NCI-H1694 (cell line): ENCODE results near the gene TMEM30B.
"Not testable (repeated sequence)": the region's sequence is repeated elsewhere in the genome, so short reads cannot be mapped to it uniquely, and the experiment has no call there.

Experiments used
- DNase-seq: peaks from one replicate; lab custom pipeline; 2025; lab: John Stamatoyannopoulos, UW

TMEM30B gene

GRCh38 chr14:61266436-61266835 is 14.7 kb downstream of the TMEM30B start:
- DNase-seq: no peak

GRCh38 chr14:61264651-61265050 is 16.5 kb downstream of the TMEM30B start:
- DNase-seq: no peak

- no peak for DNase-seq
These were observed 17.0 kb downstream of the TMEM30B start for GRCh38 chr14:61264010-61264571.

- DNase-seq: no peak
These were observed 19.1 kb downstream of the TMEM30B start for GRCh38 chr14:61262082-61262481.

DNA sequence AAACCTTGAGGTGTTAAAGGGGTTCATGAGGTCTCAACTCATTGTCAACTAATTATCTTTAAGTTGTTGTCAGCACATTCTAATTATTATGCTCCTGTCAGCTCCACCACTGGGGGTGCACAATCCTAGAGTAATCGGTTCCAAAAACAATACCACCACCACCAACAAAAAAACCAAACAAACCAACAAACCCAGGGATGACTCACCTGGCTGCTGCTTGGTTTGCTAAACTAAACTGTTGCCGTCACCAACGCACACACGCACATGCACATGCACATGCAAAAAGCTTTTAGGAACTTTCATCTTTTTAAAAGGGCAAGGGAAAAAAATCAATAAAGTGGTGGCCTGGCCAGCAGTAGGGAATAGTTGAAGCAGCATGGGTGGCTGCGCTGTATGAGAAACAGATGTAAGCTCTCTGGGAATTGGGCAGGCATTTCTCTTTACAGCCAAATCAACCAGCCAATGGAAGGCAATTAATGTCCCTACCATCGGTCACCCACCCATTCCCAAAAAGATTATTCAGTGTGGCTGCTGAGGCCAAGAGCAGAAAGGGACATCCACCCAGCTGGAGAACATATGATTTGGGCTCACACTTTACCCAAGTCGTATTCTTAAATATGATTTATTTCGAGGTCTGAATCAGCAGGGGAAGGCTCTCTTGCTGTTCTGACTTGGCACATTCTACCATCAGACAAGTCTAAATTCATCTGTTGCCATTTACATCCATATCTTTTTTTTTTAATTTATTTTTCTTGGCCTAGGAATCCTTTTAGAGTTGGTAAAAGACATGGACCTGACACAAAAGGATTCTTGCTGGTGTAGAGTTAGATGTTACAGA is 20.0 kb downstream of the TMEM30B start:
- no peak for DNase-seq

DNA sequence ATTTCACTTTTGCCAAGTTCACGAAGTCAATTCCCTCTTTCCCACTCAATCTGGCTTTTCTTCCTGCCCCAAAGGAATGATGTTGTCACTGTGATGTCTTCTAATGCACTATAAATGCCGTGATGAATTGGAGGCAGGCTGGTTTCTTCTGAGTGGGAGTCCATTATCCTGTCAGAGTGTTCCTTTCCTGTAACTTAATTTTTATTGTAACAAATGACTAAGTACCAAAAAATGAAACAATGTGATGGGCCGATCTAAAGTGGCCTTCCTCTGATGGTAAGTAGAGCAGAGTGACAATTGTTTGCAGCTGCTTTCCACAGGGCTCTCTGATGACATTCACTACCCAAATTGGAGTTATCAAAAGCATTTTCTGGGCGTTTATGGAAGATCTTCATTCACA is 22.2 kb downstream of the TMEM30B start:
- DNase-seq: no peak

- no peak for DNase-seq
These were observed 23.6 kb downstream of the TMEM30B start for GRCh38 chr14:61257469-61258057.

DNA sequence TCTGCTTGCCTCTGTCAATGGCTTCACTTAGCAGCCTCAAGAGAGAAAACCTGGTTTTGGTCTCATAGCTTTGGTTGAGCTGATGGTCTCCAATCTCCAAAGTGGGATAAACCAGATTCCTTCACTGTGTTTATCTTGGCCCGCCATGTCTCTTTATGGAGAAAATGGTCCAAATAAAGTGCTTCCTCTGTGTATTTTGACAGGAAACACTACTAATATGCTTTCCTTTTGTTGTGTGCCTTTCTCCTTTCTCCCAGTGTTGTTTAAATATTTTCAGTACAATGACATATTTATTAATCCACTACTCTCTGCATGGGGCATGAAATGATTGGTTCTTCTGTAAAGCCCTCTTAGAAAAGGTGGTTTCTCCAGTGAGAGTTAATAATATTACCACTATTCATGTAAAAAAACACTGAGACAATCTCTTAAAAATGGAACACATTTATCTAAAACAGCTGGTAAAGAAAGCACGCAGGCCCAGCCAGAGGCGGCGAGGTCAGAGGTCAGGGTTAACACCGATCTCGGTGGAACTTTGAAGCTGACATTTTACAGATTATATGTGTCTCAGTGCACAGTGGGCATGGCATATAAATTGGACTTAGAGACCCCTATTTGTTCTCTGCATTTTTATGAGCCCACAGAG is 24.2 kb downstream of the TMEM30B start:
- no peak for DNase-seq

DNA sequence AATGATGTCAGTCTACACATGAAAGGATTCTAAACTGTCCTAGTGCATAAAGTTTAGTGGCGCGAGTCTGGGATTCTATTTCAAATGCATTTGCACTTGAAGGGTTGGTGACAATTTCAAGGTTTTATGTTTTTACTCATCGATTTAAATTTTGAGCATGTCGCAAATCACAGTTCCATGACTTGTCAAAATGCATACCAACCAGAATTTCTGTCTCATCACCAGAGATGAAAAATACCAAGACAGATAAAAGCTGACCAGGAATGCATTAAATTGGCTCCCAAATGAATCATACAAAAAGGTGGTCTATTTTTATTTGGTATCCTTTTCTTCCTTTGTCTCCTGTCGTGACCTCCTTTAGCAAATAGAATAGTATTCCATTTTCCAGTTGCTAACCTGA is 25.2 kb downstream of the TMEM30B start:
- no peak for DNase-seq

DNA sequence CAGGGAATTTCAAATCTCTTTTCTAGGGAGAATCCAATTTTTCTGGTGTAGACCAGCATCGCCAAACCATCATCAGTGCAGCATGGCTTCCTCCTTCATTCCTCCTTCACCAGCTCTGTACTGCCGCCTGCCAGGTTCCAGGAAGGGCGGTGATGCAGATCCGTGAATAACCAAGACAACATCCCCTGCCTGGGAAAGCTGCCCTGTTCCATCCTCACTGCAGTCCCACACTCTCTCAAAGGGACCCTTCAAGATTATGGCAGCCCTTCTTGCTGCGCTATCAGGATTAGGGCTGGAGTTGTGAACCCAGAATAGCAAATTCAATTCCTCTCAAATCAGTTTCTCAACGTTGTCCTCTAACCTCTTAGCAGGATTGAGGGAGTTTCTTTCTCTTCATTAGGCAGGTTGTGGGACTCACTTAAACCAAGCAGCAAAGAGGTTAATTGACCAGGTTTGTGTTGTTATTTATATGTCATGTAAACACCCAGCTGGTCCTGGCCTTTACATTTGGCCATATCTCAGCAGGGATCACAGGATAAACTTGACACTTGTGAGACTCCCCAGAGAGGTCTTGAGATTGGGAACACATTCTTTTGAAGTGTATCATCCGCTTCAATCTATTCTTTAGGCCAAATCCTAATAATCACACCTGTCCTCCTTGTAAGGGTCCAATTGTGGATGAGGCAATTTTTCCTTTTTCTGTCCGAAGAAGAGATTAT is 26.2 kb downstream of the TMEM30B start:
- no peak for DNase-seq

GRCh38 chr14:61253064-61253738 is 27.9 kb downstream of the TMEM30B start:
- DNase-seq: no peak

- peak; percentile 70 for DNase-seq
These were observed 28.6 kb downstream of the TMEM30B start for GRCh38 chr14:61252369-61253063.

- DNase-seq: no peak
These were observed 31.1 kb downstream of the TMEM30B start for GRCh38 chr14:61250063-61250462.

GRCh38 chr14:61247935-61248334 is 33.2 kb downstream of the TMEM30B start:
- no peak for DNase-seq

DNA sequence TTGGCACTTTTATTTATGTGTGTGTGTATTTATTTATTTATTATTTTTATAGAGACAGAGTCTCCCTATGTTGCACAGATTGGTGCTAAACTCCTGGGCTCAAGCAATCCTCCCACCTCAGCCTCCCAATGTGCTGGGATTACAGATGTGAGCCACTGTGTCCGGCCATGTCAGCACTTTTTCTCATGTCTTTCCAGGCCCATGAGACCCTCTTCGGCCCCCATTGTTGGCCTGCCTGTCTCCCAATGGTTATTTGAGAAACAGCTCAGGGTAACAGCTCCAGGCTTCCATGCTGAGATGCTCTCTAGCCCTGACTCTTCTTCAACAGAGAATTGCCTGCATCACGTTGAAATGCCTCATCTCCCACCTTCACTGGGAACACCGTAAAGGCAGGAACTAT is 34.4 kb downstream of the TMEM30B start:
- no peak for DNase-seq

- no peak for DNase-seq
These were observed 37.1 kb downstream of the TMEM30B start for GRCh38 chr14:61244009-61244408.

DNA sequence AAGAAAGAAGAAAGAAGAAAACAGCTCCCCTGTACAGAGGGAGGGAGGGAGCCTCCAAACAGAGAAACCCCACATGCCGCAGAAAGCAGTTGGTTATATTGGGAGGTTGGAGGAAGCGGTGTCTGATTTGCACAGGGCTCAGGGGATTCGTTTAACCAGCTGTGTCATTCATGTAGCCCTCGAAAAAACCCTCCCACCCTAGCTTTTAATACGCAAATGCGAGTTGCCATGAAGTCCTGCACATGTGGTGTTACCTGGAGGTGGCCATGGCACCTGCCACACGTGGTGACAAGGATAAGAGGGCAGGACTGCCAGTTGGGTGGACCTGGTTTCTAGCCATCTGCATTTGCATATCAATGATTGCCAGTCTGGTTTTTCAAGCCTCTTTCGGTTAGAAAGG is 40.9 kb downstream of the TMEM30B start:
- no peak for DNase-seq

GRCh38 chr14:61239285-61239684 is 41.9 kb downstream of the TMEM30B start:
- not testable (repeated sequence) for DNase-seq

GRCh38 chr14:61238611-61239245 is 42.4 kb downstream of the TMEM30B start:
- no peak for DNase-seq

DNA sequence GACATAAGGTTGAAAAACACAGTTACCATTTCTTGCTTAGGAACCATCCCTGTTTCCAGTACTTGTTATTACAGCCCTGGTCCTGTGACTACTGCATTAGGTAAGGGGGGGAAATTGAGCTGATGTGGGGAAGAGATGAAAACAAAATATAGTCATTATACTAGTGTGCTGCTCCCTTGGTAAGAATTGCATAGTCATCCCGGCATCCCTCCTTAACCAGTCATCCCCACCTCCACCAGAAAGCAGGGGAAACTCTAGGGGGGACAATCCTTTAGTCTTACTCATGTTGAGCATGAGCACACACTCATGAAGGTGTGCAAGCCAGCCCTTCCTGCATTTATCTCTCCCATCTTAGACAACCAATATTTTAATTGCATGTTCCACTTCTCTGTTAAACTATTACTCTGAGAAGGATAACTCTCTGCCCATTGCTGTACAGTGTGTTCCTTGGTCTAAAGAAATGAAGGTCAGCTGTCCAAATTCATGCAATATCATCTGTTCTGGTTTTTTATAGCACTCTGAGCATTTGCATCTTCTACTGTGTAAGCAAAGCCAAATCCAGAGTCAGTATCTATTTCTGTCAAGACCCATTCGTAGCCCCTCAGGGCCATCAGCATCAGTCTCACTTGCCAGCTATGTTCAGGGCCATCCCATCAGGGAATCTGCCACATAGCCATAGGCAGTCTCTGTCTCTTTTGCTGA is 46.8 kb downstream of the TMEM30B start:
- DNase-seq: no peak
